ENCODE data around the gene LCLAT1. TPM values are rescaled to one million over a fixed set of nuclear protein-coding genes. Genes with fewer than 3 reads are reported as not detected.

LCLAT1 gene
- total RNA-seq, 4 donors from 2014 or later: 47.3 to 68.7 (median 54.1) TPM

DNA sequence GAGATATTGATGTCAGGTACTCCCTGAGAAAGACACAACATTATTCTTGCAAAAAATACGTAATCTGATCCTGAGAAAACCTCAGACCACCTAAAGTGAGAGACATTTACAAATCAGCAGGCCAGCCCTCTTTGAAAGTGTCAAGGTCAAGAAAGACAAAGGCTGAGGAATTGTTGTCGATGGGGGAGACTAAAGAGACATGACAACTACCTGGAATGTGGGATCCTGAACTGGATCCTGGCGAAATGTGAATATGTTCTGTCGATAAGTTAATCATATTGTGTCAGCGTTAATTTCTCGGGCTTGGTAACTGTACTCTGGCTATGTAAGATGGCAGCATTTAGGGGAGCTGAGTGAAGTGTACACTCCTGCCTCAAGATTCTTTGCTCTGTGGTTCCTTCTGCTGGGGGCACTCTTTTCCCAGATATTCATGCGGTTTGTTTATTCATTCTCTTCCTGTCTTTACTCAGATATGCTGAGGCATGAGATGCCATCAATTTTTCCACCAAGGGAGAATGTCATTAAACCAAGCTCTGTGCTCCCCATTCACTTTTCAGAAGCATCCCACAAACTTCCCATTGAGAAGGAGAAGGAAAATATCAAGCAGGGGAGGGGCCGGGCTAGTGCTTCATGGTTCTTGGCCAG lies 205.3 kb downstream of the LCLAT1 start:
- no peak for DNase-seq
- TF ChIP-seq, protein P1, sequence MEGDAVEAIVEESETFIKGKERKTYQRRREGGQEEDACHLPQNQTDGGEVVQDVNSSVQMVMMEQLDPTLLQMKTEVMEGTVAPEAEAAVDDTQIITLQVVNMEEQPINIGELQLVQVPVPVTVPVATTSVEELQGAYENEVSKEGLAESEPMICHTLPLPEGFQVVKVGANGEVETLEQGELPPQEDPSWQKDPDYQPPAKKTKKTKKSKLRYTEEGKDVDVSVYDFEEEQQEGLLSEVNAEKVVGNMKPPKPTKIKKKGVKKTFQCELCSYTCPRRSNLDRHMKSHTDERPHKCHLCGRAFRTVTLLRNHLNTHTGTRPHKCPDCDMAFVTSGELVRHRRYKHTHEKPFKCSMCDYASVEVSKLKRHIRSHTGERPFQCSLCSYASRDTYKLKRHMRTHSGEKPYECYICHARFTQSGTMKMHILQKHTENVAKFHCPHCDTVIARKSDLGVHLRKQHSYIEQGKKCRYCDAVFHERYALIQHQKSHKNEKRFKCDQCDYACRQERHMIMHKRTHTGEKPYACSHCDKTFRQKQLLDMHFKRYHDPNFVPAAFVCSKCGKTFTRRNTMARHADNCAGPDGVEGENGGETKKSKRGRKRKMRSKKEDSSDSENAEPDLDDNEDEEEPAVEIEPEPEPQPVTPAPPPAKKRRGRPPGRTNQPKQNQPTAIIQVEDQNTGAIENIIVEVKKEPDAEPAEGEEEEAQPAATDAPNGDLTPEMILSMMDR (IDR thresholded peaks at IDR 0.05): no peak
- no peak for TF ChIP-seq POLR2A (IDR thresholded peaks at IDR 0.05)
- 83 to 86% methylated on average over 8 of the region's 8 CpGs for WGBS, 2 donors
- Histone ChIP-seq H3K9me3 (no peaks in the 10 kb centered on the region), H3K27me3 (no peaks in the 10 kb centered on the region), H3K4me1 (peaks cover 0 to 10% of the 10 kb centered on the region in 2 donors), H3K27ac (no peak overlapping the region), H3K4me3 (replicated peaks in 1 of 3) (no peak overlapping the region), H3K36me3 (no peaks in the 10 kb centered on the region)
- intact Hi-C loops (cut with DNase I): no loop called here

DNA sequence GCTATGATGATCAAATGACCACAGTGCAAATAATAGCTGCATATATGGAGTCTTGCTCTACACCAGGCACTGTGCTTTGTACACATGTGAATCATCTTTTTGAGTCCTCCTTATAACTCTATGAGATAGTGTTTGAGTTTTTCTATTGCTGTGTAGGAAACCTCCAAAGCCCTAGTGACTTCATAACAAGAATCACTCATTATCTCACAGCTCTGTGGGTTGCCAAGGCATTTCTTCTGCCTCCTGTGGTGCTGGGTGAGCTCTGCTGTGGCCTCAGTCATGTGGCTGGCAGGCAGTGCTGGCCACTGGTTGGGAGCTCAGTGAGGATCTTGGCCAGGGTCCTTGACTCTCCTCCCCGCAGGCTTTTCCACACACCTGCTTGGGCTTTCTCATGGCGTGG lies 206.8 kb downstream of the LCLAT1 start:
- Histone ChIP-seq H3K27ac (no peak overlapping the region), H3K36me3 (no peaks in the 10 kb centered on the region), H3K4me1 (peaks cover 0 to 6% of the 10 kb centered on the region in 2 donors), H3K4me3 (replicated peaks in 1 of 3) (no peak overlapping the region), H3K27me3 (no peaks in the 10 kb centered on the region), H3K9me3 (no peaks in the 10 kb centered on the region)
- 74 to 88% methylated on average over 2 of the region's 2 CpGs for WGBS, 2 donors
- DNase-seq: no peak
- intact Hi-C loops (cut with DNase I): no loop called here
- no peak for TF ChIP-seq POLR2A (IDR thresholded peaks at IDR 0.05)
- TF ChIP-seq, protein P1 (IDR thresholded peaks at IDR 0.05): no peak

DNA sequence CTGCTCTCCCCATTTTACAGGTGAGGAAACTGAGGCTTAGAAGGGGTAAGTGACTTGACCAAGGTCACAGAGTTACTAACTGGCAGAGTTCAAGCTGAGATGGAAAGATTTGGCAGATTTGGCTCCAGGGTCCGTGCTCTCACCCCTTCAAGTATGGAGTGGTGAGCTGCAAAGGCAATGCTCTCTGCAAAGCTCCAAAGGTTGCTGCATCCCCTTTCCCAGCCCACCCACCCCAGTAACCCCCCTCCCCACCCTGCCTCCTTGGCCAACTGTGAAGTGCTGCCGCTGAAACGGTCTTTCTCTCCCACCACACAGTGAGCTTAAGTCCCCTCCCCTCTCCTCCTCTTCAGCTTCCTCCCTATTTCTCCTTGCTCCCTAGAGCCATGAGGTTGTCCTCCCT lies 207.4 kb downstream of the LCLAT1 start:
- DNase-seq: no peak
- intact Hi-C loops (cut with DNase I): no loop called here
- no peak overlapping the region for H3K4me3 ChIP-seq (replicated peaks in 1 of 3)
- no peak overlapping the region for H3K27ac ChIP-seq
- no peaks in the 10 kb centered on the region for H3K36me3 ChIP-seq
- H3K4me1 ChIP-seq: peaks cover 0 to under 1% of the 10 kb centered on the region in 2 donors
- 77% methylated on average over 3 of the region's 3 CpGs for WGBS, 2 donors
- TF ChIP-seq, protein P1 (IDR thresholded peaks at IDR 0.05): no peak
- no peak for TF ChIP-seq POLR2A (IDR thresholded peaks at IDR 0.05)
- H3K9me3 ChIP-seq: no peaks in the 10 kb centered on the region
- no peaks in the 10 kb centered on the region for H3K27me3 ChIP-seq

DNA sequence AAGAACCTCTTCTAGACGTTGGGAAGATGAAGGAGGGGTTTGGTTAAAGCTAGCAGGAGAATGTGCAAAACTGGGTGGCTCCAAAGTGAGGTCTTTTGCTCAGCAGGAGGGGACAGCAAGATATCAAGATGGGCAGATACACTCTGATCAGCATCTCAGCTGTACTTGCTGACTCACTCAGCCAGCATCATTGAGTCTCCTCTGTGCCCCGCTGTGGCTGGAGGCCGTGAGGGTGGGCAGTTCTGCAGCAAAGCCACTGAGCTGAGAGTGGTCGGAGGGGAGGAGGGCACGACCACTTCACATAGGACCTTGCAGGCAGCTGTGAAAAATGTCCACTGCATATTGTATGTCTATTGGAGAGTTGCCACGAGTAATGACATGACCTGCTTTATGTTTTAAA lies 208.2 kb downstream of the LCLAT1 start:
- intact Hi-C loops (cut with DNase I): no loop called here
- DNase-seq: no peak

DNA sequence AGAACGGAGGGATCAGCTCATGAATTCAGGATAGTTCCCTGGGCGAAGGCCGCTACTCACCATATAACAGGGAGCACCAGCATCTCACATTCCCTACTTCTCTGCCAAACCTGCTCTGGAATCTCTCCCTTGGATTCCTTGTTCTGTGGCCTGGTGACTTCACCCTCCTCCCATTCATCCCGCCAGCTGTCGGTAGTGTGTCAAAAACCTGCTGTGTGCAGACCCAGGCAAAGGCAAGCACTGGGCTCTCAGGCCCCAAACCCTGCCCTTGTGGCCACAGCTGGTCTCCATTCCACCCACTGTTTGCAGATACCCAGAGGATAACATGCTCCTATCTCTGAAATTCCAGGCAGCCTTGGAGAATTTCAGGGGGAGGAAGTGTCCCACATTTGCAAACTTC lies 208.6 kb downstream of the LCLAT1 start:
- no peaks in the 10 kb centered on the region for H3K36me3 ChIP-seq
- no peak for DNase-seq
- no peaks in the 10 kb centered on the region for H3K9me3 ChIP-seq
- H3K4me1 ChIP-seq: no peaks in the 10 kb centered on the region
- H3K27me3 ChIP-seq: no peaks in the 10 kb centered on the region
- no peak overlapping the region for H3K27ac ChIP-seq
- 73 to 78% methylated on average over 5 of the region's 5 CpGs for WGBS, 2 donors
- TF ChIP-seq, protein P1 (IDR thresholded peaks at IDR 0.05): no peak
- intact Hi-C loops (cut with DNase I): no loop called here
- H3K4me3 ChIP-seq (replicated peaks in 1 of 3): no peak overlapping the region

More for the DNA sequence above, 208.2 kb downstream of the LCLAT1 start:
- no peaks in the 10 kb centered on the region for H3K27me3 ChIP-seq
- no peaks in the 10 kb centered on the region for H3K4me1 ChIP-seq
- H3K27ac ChIP-seq: no peak overlapping the region
- WGBS, 2 donors: 65 to 77% methylated on average over 6 of the region's 6 CpGs
- H3K4me3 ChIP-seq (replicated peaks in 1 of 3): no peak overlapping the region
- no peak for TF ChIP-seq POLR2A (IDR thresholded peaks at IDR 0.05)
- TF ChIP-seq, protein P1 (IDR thresholded peaks at IDR 0.05): no peak
- no peaks in the 10 kb centered on the region for H3K9me3 ChIP-seq
- no peaks in the 10 kb centered on the region for H3K36me3 ChIP-seq

Data from thyroid gland (tissue), 4 donors.